ENCODE measurements around the gene ALDH9A1.
A peak's percentile ranks its signal among the peaks of the same experiment; 100 is the strongest.
"Not testable (repeated sequence)": the region's sequence is repeated elsewhere in the genome, so short reads cannot be mapped to it uniquely, and the experiment has no call there.

Gene ALDH9A1

GRCh38 chr1:165697881-165698760 is at the start of gene ALDH9A1:
Gene ALDH9A1, minus strand, starts transcription at chr1:165698562. Its CDS starts 4 bp downstream, at chr1:165698558.
- DNase-seq (ENCODE audit: low read depth in 2 of 2): peak; percentile 62 to 66

GRCh38 chr1:165747632-165748447 is 49.5 kb upstream of the ALDH9A1 start:
- DNase-seq (ENCODE audit: low read depth in 2 of 2): no peak

- not testable (repeated sequence) for DNase-seq (ENCODE audit: low read depth in 2 of 2)
These were observed 46.6 kb upstream of the ALDH9A1 start for GRCh38 chr1:165744913-165745312.

GRCh38 chr1:165742194-165742593 is 43.8 kb upstream of the ALDH9A1 start:
- DNase-seq (ENCODE audit: low read depth in 2 of 2): no peak

- no peak for DNase-seq (ENCODE audit: low read depth in 2 of 2)
These were observed 40.4 kb upstream of the ALDH9A1 start for GRCh38 chr1:165738794-165739193.

- no peak for DNase-seq (ENCODE audit: low read depth in 2 of 2)
These were observed 38.8 kb upstream of the ALDH9A1 start for GRCh38 chr1:165737196-165737595.

GRCh38 chr1:165734906-165735305 is 36.5 kb upstream of the ALDH9A1 start:
- DNase-seq (ENCODE audit: low read depth in 2 of 2): no peak

GRCh38 chr1:165726841-165727240 is 28.5 kb upstream of the ALDH9A1 start:
- DNase-seq (ENCODE audit: low read depth in 2 of 2): no peak

- no peak for DNase-seq (ENCODE audit: low read depth in 2 of 2)
These were observed 27.8 kb upstream of the ALDH9A1 start for GRCh38 chr1:165726169-165726568.

- DNase-seq (ENCODE audit: low read depth in 2 of 2): no peak
These were observed 19.7 kb upstream of the ALDH9A1 start for GRCh38 chr1:165717918-165718515.

GRCh38 chr1:165716265-165717051 is 18.1 kb upstream of the ALDH9A1 start:
- not testable (repeated sequence) for DNase-seq (ENCODE audit: low read depth in 2 of 2)

- DNase-seq (ENCODE audit: low read depth in 2 of 2): no peak
These were observed 14.4 kb upstream of the ALDH9A1 start for GRCh38 chr1:165712764-165713163.

- no peak for DNase-seq (ENCODE audit: low read depth in 2 of 2)
These were observed 9.8 kb upstream of the ALDH9A1 start for GRCh38 chr1:165707984-165708706.

GRCh38 chr1:165703648-165704047 is 5.3 kb upstream of the ALDH9A1 start:
- no peak for DNase-seq (ENCODE audit: low read depth in 2 of 2)

- not testable (repeated sequence) for DNase-seq (ENCODE audit: low read depth in 2 of 2)
These were observed 3.6 kb upstream of the ALDH9A1 start for GRCh38 chr1:165701922-165702321.

- DNase-seq (ENCODE audit: low read depth in 2 of 2): no peak
These were observed 1.2 kb upstream of the ALDH9A1 start for GRCh38 chr1:165699577-165699976.

- DNase-seq (ENCODE audit: low read depth in 2 of 2): no peak
These were observed 345 bp upstream of the ALDH9A1 start for GRCh38 chr1:165698761-165699052.

- no peak for DNase-seq (ENCODE audit: low read depth in 2 of 2)
These were observed 876 bp downstream of the ALDH9A1 start for GRCh38 chr1:165697491-165697880.

- no peak for DNase-seq (ENCODE audit: low read depth in 2 of 2)
These were observed 1.7 kb downstream of the ALDH9A1 start for GRCh38 chr1:165696625-165697100.

GRCh38 chr1:165695031-165695430 is 3.3 kb downstream of the ALDH9A1 start:
- DNase-seq (ENCODE audit: low read depth in 2 of 2): no peak

GRCh38 chr1:165688046-165688445 is 10.3 kb downstream of the ALDH9A1 start:
- no peak for DNase-seq (ENCODE audit: low read depth in 2 of 2)

Measured in stimulated activated CD8-positive, alpha-beta memory T cell treated with anti-CD3 and anti-CD28 coated beads, Interleukin-7, amount 100 ng/mL, for 1 hour (primary cell).